ENCODE data around the gene TMEM239.
"Not testable (repeated sequence)": the region's sequence is repeated elsewhere in the genome, so short reads cannot be mapped to it uniquely, and the experiment has no call there.

TMEM239 gene

GRCh38 chr20:2799688-2800520, 16.3 kb upstream of the TMEM239 start:
- DNase-seq (ENCODE audit: low read depth) = no peak

- DNase-seq (ENCODE audit: low read depth) = no peak
These were observed 15.5 kb upstream of the TMEM239 start, which contains the start of gene CPXM1 for GRCh38 chr20:2800521-2801285. Gene CPXM1 (minus strand): TSS chr20:2800627. CDS start chr20:2800572, 55 bp downstream.

GRCh38 chr20:2801286-2801728, 14.9 kb upstream of the TMEM239 start:
- no peak for DNase-seq (ENCODE audit: low read depth)

- no peak for DNase-seq (ENCODE audit: low read depth)
These were observed 11.9 kb upstream of the TMEM239 start for GRCh38 chr20:2804041-2804828.

GRCh38 chr20:2804852-2805688, 11.1 kb upstream of the TMEM239 start:
- no peak for DNase-seq (ENCODE audit: low read depth)

GRCh38 chr20:2805689-2806350, 10.3 kb upstream of the TMEM239 start:
- DNase-seq (ENCODE audit: low read depth) = no peak

- no peak for DNase-seq (ENCODE audit: low read depth)
These were observed 9.8 kb upstream of the TMEM239 start for GRCh38 chr20:2806351-2806701.

- no peak for DNase-seq (ENCODE audit: low read depth)
These were observed 9.1 kb upstream of the TMEM239 start for GRCh38 chr20:2807019-2807418.

GRCh38 chr20:2807929-2808328, 8.2 kb upstream of the TMEM239 start:
- DNase-seq (ENCODE audit: low read depth) = not testable (repeated sequence)

GRCh38 chr20:2809690-2810089, 6.5 kb upstream of the TMEM239 start:
- DNase-seq (ENCODE audit: low read depth) = no peak

- no peak for DNase-seq (ENCODE audit: low read depth)
These were observed 4.0 kb upstream of the TMEM239 start for GRCh38 chr20:2812189-2812588.

GRCh38 chr20:2814076-2814475, 2.1 kb upstream of the TMEM239 start:
- no peak for DNase-seq (ENCODE audit: low read depth)

GRCh38 chr20:2814587-2815051, 1.5 kb upstream of the TMEM239 start, which contains the start of gene C20orf141:
Gene C20orf141 (plus strand): TSS chr20:2814987. CDS start chr20:2815185, 198 bp downstream.
- DNase-seq (ENCODE audit: low read depth) = peak; percentile 98

GRCh38 chr20:2815242-2815900, 793 bp upstream of the TMEM239 start:
- no peak for DNase-seq (ENCODE audit: low read depth)

GRCh38 chr20:2816583-2817340, 598 bp downstream of the TMEM239 start:
- DNase-seq (ENCODE audit: low read depth) = no peak

GRCh38 chr20:2817341-2817726, 1.2 kb downstream of the TMEM239 start:
- no peak for DNase-seq (ENCODE audit: low read depth)

GRCh38 chr20:2817891-2818595, 1.9 kb downstream of the TMEM239 start:
- DNase-seq (ENCODE audit: low read depth) = no peak

GRCh38 chr20:2820084-2820895, 4.1 kb downstream of the TMEM239 start:
- DNase-seq (ENCODE audit: low read depth) = no peak

All from fibroblast of the conjunctiva (primary cell).